ENCODE data around the gene SH3PXD2B.
A peak's percentile ranks its signal among the peaks of the same experiment; 100 is the strongest.

SH3PXD2B gene

DNA sequence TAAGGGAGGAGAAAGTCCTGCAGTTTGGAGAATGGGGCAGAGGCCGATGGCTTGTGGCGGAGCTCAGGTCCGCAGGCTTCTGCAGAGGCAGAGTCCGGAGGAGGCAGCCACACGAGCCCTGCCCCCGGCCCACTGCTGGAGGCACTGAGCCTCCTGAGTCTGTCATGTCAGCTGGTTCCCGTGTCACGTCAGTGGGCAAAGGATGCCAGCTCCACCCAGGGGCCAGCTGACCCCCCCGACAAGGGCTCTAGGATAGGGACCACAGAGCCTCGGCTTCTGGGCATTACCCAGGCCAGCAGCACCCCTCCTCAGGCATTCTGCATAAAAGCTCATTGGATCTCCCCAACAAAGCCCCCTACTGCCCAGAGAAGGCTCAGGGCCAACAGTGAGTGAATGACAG lies 8.5 kb downstream of the SH3PXD2B start:
- Histone ChIP-seq H3K4me1 (ENCODE audit: control insufficient read depth in 1 of 2, insufficient read depth in 2 of 2, low read length in 2 of 2) (peaks cover 5 to 14% of the 10 kb centered on the region in 2 donors), H3K4me3 (ENCODE audit: low read depth in 1 of 2, low read length in 2 of 2) (no peak overlapping the region)

DNA sequence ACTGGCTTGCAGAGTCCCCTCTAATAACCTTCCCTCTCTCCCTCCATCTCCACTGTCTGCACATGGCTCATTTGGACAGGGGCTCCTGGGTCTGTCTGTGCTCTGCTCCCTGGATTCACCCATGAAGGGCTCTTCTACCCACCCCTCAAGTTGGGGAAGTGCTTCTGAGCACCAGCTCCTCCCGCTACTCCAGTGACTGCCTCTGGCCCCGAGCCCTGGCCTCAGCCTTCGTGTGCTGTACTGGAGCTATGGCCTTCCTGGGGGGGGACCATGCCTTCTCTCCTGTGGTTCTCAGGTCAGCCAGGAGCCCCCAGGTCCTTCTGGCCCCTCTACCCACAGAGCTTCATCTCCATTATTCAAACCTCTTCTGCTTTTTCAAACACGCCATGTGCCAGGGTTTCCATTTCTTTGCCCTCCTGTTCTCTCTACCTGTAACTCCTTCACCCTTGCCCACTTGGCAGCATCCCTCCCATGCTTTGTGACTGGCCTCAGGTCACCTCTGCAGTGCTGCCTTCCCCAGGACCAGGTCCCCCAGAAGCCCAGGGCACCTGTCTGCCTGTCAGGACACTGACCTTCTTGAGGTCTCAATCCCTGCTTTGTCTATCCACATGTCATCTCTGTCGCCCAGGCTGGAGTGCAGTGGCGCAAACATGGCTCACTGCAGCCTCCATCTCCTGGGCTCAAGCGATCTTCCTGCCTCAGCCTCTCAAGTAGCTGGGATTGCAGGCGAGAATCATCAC lies 9.5 kb downstream of the SH3PXD2B start:
- no peak overlapping the region for H3K4me3 ChIP-seq (ENCODE audit: low read depth in 1 of 2, low read length in 2 of 2)
- no peaks in the 10 kb centered on the region for H3K36me3 ChIP-seq (ENCODE audit: control insufficient read depth in 1 of 2, insufficient read depth in 2 of 2, low read length in 2 of 2)
- no peak overlapping the region for H3K27ac ChIP-seq (ENCODE audit: low read depth, low read length)

More for the DNA sequence above, 8.5 kb downstream of the SH3PXD2B start:
- Histone ChIP-seq H3K27ac (ENCODE audit: low read depth, low read length) (no peak overlapping the region), H3K27me3 (ENCODE audit: control insufficient read depth in 1 of 2, insufficient read depth in 2 of 2, low read length in 2 of 2) (no peaks in the 10 kb centered on the region), H3K9me3 (ENCODE audit: control insufficient read depth in 1 of 2, low read length in 2 of 2) (no peaks in the 10 kb centered on the region), H3K36me3 (ENCODE audit: control insufficient read depth in 1 of 2, insufficient read depth in 2 of 2, low read length in 2 of 2) (no peaks in the 10 kb centered on the region), H3K9ac (ENCODE audit: low read depth in 1 of 2, low read length in 2 of 2) (no peak overlapping the region)

GRCh38 chr5:172444110-172444510 lies 10.2 kb downstream of the SH3PXD2B start:
- Histone ChIP-seq H3K4me1 (ENCODE audit: control insufficient read depth in 1 of 2, insufficient read depth in 2 of 2, low read length in 2 of 2) (peaks cover 5 to 14% of the 10 kb centered on the region in 2 donors), H3K36me3 (ENCODE audit: control insufficient read depth in 1 of 2, insufficient read depth in 2 of 2, low read length in 2 of 2) (no peaks in the 10 kb centered on the region), H3K9ac (ENCODE audit: low read depth in 1 of 2, low read length in 2 of 2) (no peak overlapping the region), H3K9me3 (ENCODE audit: control insufficient read depth in 1 of 2, low read length in 2 of 2) (no peaks in the 10 kb centered on the region), H3K27me3 (ENCODE audit: control insufficient read depth in 1 of 2, insufficient read depth in 2 of 2, low read length in 2 of 2) (no peaks in the 10 kb centered on the region), H3K4me3 (ENCODE audit: low read depth in 1 of 2, low read length in 2 of 2) (no peak overlapping the region), H3K27ac (ENCODE audit: low read depth, low read length) (peak overlapping the region; percentile 1)

More for the DNA sequence above, 9.5 kb downstream of the SH3PXD2B start:
- H3K4me1 ChIP-seq (ENCODE audit: control insufficient read depth in 1 of 2, insufficient read depth in 2 of 2, low read length in 2 of 2) = peaks cover 5 to 14% of the 10 kb centered on the region in 2 donors
- no peak overlapping the region for H3K9ac ChIP-seq (ENCODE audit: low read depth in 1 of 2, low read length in 2 of 2)
- H3K27me3 ChIP-seq (ENCODE audit: control insufficient read depth in 1 of 2, insufficient read depth in 2 of 2, low read length in 2 of 2) = no peaks in the 10 kb centered on the region
- no peaks in the 10 kb centered on the region for H3K9me3 ChIP-seq (ENCODE audit: control insufficient read depth in 1 of 2, low read length in 2 of 2)

DNA sequence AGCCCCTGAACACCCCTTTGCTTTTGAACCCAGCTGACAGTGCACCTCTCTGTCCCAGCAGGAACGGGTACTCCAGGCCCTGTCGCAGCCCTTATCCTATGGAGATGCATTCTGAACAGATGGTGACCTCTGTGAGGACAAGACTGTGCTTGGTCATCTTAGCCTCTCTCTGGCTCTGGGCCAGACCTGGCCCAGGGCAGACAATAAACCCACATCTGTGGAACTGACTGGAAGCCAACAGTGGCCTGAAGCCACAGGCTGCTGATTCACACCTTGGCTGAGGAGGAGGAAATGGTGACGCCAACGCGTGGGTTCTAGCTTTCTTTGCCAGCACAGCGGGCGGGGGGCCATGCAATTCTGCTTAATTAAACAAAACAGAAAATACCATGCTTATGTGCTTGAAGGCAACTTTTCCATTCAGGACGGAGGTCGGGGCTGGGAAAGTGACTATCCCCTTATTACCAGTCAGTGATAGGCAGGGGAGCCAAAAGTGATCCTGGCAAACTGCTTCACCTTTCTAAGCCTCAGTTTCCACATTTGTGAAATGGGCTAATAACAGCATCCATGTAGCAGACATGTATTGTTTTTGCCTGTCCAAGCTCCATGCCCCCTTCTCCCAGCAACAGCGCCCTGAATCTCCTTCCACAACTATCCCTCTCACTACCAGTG lies 10.8 kb downstream of the SH3PXD2B start:
- H3K4me3 ChIP-seq (ENCODE audit: low read depth in 1 of 2, low read length in 2 of 2) = no peak overlapping the region
- H3K27ac ChIP-seq (ENCODE audit: low read depth, low read length) = peak overlapping the region; percentile 1
- no peaks in the 10 kb centered on the region for H3K9me3 ChIP-seq (ENCODE audit: control insufficient read depth in 1 of 2, low read length in 2 of 2)
- no peaks in the 10 kb centered on the region for H3K27me3 ChIP-seq (ENCODE audit: control insufficient read depth in 1 of 2, insufficient read depth in 2 of 2, low read length in 2 of 2)
- H3K4me1 ChIP-seq (ENCODE audit: control insufficient read depth in 1 of 2, insufficient read depth in 2 of 2, low read length in 2 of 2) = peaks cover 5 to 14% of the 10 kb centered on the region in 2 donors
- no peak overlapping the region for H3K9ac ChIP-seq (ENCODE audit: low read depth in 1 of 2, low read length in 2 of 2)
- no peaks in the 10 kb centered on the region for H3K36me3 ChIP-seq (ENCODE audit: control insufficient read depth in 1 of 2, insufficient read depth in 2 of 2, low read length in 2 of 2)

GRCh38 chr5:172442592-172442991 lies 11.7 kb downstream of the SH3PXD2B start:
- no peak overlapping the region for H3K4me3 ChIP-seq (ENCODE audit: low read depth in 1 of 2, low read length in 2 of 2)
- no peak overlapping the region for H3K27ac ChIP-seq (ENCODE audit: low read depth, low read length)
- H3K36me3 ChIP-seq (ENCODE audit: control insufficient read depth in 1 of 2, insufficient read depth in 2 of 2, low read length in 2 of 2) = no peaks in the 10 kb centered on the region
- H3K9ac ChIP-seq (ENCODE audit: low read depth in 1 of 2, low read length in 2 of 2) = no peak overlapping the region
- no peaks in the 10 kb centered on the region for H3K9me3 ChIP-seq (ENCODE audit: control insufficient read depth in 1 of 2, low read length in 2 of 2)
- peaks cover 10 to 24% of the 10 kb centered on the region in 2 donors for H3K4me1 ChIP-seq (ENCODE audit: control insufficient read depth in 1 of 2, insufficient read depth in 2 of 2, low read length in 2 of 2)
- H3K27me3 ChIP-seq (ENCODE audit: control insufficient read depth in 1 of 2, insufficient read depth in 2 of 2, low read length in 2 of 2) = no peaks in the 10 kb centered on the region

GRCh38 chr5:172441262-172441751 lies 13.0 kb downstream of the SH3PXD2B start:
- Histone ChIP-seq H3K27ac (ENCODE audit: low read depth, low read length) (no peak overlapping the region), H3K4me1 (ENCODE audit: control insufficient read depth in 1 of 2, insufficient read depth in 2 of 2, low read length in 2 of 2) (peaks cover 11 to 27% of the 10 kb centered on the region in 2 donors), H3K27me3 (ENCODE audit: control insufficient read depth in 1 of 2, insufficient read depth in 2 of 2, low read length in 2 of 2) (no peaks in the 10 kb centered on the region), H3K36me3 (ENCODE audit: control insufficient read depth in 1 of 2, insufficient read depth in 2 of 2, low read length in 2 of 2) (no peaks in the 10 kb centered on the region), H3K9ac (ENCODE audit: low read depth in 1 of 2, low read length in 2 of 2) (no peak overlapping the region), H3K4me3 (ENCODE audit: low read depth in 1 of 2, low read length in 2 of 2) (no peak overlapping the region), H3K9me3 (ENCODE audit: control insufficient read depth in 1 of 2, low read length in 2 of 2) (no peaks in the 10 kb centered on the region)

- Histone ChIP-seq H3K9me3 (ENCODE audit: control insufficient read depth in 1 of 2, low read length in 2 of 2) (no peaks in the 10 kb centered on the region), H3K27ac (ENCODE audit: low read depth, low read length) (no peak overlapping the region), H3K4me1 (ENCODE audit: control insufficient read depth in 1 of 2, insufficient read depth in 2 of 2, low read length in 2 of 2) (peaks cover 11 to 23% of the 10 kb centered on the region in 2 donors), H3K9ac (ENCODE audit: low read depth in 1 of 2, low read length in 2 of 2) (no peak overlapping the region), H3K36me3 (ENCODE audit: control insufficient read depth in 1 of 2, insufficient read depth in 2 of 2, low read length in 2 of 2) (no peaks in the 10 kb centered on the region), H3K27me3 (ENCODE audit: control insufficient read depth in 1 of 2, insufficient read depth in 2 of 2, low read length in 2 of 2) (no peaks in the 10 kb centered on the region), H3K4me3 (ENCODE audit: low read depth in 1 of 2, low read length in 2 of 2) (no peak overlapping the region)
Measured at GRCh38 chr5:172440486-172440885, 13.8 kb downstream of the SH3PXD2B start.

DNA sequence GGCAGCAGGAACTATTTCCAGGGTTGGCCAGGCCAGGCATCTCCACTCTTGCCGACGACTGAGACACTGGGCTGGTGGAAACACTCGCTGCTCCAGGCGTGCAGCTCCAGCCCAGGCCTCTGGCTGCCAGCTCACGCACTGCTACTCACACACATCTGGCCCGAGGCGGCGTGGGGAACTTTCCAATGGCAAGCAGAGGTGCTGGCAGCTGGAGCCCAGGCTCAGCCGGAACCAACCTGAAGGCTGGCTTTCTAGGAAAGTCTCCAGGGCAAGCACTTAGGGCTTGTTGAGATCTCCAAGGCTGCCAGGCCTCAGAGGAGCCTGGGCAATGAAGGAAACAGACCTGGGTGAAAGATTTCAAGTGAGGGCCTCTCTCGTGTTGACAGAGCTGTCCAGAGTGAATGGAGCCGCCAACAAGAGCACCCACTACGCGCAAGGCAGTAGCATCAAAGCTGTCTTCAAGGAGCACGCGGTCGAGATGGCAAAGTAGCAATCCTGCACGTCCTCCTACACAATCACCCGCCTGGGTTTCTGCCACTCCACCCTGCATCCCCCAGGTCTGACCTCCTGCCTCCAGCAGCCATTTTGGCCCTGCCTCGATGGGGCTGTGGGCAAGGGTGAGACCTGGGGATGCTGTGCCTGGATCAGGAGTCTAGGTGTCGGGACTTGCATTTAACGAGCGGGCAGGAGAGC lies 14.4 kb downstream of the SH3PXD2B start:
- peaks cover 11 to 23% of the 10 kb centered on the region in 2 donors for H3K4me1 ChIP-seq (ENCODE audit: control insufficient read depth in 1 of 2, insufficient read depth in 2 of 2, low read length in 2 of 2)
- H3K4me3 ChIP-seq (ENCODE audit: low read depth in 1 of 2, low read length in 2 of 2) = no peak overlapping the region
- no peaks in the 10 kb centered on the region for H3K27me3 ChIP-seq (ENCODE audit: control insufficient read depth in 1 of 2, insufficient read depth in 2 of 2, low read length in 2 of 2)
- H3K36me3 ChIP-seq (ENCODE audit: control insufficient read depth in 1 of 2, insufficient read depth in 2 of 2, low read length in 2 of 2) = no peaks in the 10 kb centered on the region
- H3K9ac ChIP-seq (ENCODE audit: low read depth in 1 of 2, low read length in 2 of 2) = no peak overlapping the region
- H3K9me3 ChIP-seq (ENCODE audit: control insufficient read depth in 1 of 2, low read length in 2 of 2) = no peaks in the 10 kb centered on the region
- H3K27ac ChIP-seq (ENCODE audit: low read depth, low read length) = no peak overlapping the region

DNA sequence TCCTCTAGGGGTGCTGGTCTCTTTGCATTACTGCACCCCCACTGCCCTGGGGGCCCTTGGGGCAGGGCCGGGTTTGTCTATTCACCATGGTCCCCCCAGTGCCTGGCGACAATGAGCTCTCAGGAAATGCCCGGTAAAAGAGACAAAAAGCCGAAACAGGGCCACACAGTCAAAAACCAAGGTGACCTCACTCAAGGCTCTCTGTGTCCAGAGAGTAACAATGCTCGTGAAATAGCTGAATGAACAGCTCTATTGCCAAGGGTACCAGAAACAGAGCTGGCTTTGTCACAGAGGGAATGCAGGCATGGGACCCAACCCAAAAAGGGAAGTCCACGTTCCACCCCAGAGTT lies 16.0 kb downstream of the SH3PXD2B start:
- H3K4me1 ChIP-seq (ENCODE audit: control insufficient read depth in 1 of 2, insufficient read depth in 2 of 2, low read length in 2 of 2) = peaks cover 6 to 17% of the 10 kb centered on the region in 2 donors
- no peak overlapping the region for H3K27ac ChIP-seq (ENCODE audit: low read depth, low read length)
- no peaks in the 10 kb centered on the region for H3K9me3 ChIP-seq (ENCODE audit: control insufficient read depth in 1 of 2, low read length in 2 of 2)
- no peak overlapping the region for H3K9ac ChIP-seq (ENCODE audit: low read depth in 1 of 2, low read length in 2 of 2)
- H3K4me3 ChIP-seq (ENCODE audit: low read depth in 1 of 2, low read length in 2 of 2) = no peak overlapping the region
- no peaks in the 10 kb centered on the region for H3K27me3 ChIP-seq (ENCODE audit: control insufficient read depth in 1 of 2, insufficient read depth in 2 of 2, low read length in 2 of 2)
- no peaks in the 10 kb centered on the region for H3K36me3 ChIP-seq (ENCODE audit: control insufficient read depth in 1 of 2, insufficient read depth in 2 of 2, low read length in 2 of 2)

Measured in duodenal mucosa (tissue), 2 donors.